Subcutaneous adipose tissue (tissue), 4 donors: Measurements from ENCODE around the gene ACP3. TPM values are rescaled to one million over a fixed set of nuclear protein-coding genes. Genes with fewer than 3 reads are reported as not detected.

Source experiments
- total RNA-seq, 4 donors: library from RNA; depleted of rRNA; stranded (reverse); fragments of >200 nt; gene quantifications; one replicate each; pipeline ENCODE4 v1.1.0, GENCODE V29; 2016
- TF ChIP-seq, protein P1 (sequence below): fragments of 450-650 bp; IDR thresholded peaks from one replicate; pipeline ENCODE4 v1.5.1; 2016; ENCODE audit warnings: low read depth, mild to moderate bottlenecking, control low read depth, antibody characterized with exemption, moderate library complexity

Gene ACP3
- total RNA-seq, 4 donors from 2014 or later: 1.1 to 3.5 (median 2.5) TPM; not detected in 1

DNA sequence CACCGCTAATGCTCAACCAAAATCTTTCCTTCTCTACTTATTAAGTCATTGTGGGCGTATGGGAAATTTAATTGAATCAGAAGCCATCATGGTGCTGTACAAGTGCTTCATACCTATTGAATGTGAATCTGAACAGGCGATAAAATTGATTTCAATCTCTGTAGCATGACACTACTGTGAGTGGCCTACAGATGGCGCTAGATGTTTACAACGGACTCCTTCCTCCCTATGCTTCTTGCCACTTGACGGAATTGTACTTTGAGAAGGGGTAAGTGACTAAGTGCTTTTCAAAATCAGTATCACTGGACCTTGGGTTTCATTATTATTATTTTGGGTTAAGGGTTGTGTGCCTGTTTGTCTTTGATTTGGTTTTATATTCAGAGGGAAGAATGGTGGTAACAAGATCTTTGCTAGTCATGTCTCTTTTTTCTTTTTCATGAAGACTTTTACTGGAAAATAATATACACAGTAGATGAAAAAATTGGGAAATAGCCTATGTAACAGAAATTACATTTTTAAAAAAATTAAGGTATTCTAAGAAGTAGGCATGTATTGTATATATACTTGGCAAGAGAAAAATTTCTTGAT lies 35.4 kb downstream of the ACP3 start:
- TF ChIP-seq, protein P1, sequence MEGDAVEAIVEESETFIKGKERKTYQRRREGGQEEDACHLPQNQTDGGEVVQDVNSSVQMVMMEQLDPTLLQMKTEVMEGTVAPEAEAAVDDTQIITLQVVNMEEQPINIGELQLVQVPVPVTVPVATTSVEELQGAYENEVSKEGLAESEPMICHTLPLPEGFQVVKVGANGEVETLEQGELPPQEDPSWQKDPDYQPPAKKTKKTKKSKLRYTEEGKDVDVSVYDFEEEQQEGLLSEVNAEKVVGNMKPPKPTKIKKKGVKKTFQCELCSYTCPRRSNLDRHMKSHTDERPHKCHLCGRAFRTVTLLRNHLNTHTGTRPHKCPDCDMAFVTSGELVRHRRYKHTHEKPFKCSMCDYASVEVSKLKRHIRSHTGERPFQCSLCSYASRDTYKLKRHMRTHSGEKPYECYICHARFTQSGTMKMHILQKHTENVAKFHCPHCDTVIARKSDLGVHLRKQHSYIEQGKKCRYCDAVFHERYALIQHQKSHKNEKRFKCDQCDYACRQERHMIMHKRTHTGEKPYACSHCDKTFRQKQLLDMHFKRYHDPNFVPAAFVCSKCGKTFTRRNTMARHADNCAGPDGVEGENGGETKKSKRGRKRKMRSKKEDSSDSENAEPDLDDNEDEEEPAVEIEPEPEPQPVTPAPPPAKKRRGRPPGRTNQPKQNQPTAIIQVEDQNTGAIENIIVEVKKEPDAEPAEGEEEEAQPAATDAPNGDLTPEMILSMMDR: no peak

DNA sequence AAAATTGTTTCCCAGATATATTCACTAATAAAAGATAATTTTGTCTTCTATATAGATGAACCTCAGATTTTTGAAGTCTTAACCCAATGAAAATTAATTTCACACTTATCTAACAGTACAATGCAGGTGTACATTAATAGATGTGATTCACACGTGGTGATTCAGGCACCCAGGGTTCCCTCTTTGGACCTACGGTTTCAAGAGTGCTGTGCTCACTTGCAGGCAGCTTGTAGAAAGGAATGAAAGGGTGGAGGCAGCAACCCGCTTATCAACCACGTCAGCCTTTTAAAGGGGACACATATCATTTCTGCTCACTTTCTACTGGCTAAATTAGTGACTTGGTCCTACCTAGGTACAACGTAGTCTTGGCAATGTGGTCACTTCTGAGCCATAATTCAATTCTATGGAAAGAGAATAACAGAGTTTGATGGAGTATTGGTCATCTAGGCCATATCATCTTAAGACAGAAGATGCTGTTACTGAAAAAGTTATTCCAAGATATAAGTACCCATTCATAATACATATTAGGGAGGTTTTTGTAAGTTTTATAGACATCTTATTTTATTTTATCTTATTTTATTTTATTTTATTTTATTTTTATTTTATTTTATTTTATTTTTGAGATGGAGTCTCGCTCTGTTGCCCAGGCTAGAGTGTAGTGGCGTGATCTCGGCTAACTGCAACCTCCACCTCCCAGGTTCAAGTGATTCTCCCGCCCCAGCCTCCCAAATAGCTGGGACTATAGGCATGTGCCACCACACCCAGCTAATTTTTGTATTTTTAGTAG lies 37.9 kb downstream of the ACP3 start:
- TF ChIP-seq, protein P1: no peak

DNA sequence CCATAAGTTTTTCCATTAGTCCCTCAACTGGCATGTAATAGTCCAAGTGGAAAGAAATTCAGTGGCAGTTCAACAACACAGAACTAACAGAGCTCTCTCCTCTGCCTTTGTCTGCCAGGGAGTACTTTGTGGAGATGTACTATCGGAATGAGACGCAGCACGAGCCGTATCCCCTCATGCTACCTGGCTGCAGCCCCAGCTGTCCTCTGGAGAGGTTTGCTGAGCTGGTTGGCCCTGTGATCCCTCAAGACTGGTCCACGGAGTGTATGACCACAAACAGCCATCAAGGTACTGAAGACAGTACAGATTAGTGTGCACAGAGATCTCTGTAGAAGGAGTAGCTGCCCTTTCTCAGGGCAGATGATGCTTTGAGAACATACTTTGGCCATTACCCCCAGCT lies 39.4 kb downstream of the ACP3 start:
- TF ChIP-seq, protein P1: no peak

DNA sequence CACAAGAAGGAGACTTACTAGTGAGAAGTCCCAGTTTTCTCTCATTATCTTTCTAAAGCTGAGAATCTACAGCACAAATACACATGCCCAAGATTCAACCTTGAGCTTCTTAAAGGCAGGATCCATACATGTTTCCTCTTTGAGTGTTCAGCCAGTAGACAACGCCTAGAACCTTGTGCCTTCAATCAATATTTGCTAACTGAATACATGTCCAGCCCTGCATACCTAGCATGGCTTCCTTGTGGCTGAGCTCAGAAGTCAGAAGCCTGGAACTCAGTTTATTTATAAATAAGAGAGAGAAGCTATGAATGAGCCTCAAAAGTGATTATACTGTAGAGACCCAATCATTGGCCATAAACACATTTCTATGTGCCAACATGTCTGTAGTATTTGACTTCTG lies 43.5 kb downstream of the ACP3 start:
- TF ChIP-seq, protein P1: no peak

DNA sequence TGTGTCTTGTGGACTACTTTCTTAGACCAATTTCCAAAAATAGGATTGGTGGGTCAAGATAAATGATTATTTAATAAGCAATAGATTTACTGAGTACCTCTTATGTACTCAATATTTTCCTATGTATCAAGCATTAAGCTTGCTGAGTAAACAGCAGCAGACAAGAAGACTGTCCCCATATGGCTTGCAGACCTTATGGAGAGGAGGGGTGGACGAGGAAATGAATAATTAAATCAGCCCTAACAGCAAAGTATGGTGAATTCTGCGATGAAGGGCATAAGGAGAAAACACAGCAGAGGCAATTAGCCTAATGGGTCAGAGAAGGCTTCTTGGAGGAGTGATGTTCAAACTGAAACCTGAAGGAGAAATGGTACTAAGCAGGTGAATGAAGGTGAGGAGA lies 45.1 kb downstream of the ACP3 start:
- TF ChIP-seq, protein P1: no peak

DNA sequence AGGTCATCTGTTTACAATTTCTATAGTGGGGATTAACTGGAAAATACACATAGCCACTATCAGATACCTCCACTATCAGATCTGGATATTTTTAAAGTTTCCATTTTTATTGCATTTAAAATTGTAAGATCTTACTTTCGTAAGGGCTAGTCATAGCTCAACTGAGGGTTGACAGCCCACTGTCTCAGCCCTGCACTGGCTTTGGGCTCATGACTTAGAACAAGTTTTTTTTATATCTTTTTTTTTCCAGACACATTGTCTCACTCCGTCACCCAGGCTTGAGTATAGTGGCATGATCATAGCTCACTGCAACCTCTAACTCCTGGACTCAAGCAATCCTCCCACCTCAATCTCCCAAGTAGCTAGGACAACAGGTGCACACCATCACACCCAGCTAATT lies 51.3 kb downstream of the ACP3 start:
- TF ChIP-seq, protein P1: no peak

DNA sequence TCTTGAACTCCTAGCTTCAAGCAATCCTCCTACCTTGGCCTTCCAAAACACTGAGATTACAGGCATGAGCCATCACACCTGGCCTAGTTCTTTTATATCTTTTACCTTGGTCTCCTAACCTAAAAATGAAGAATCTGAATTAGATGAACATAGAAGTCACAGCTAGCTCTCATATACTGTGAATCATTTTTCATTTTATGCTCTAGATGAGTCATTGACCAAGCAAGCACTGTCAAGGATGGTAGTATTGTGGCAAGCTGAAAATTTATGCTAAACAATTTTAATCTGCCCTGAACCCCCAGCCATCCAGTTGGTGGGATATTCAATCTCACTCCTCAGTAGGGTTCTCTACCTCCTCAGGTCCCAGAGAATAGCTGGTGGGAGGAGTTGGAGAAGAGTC lies 51.8 kb downstream of the ACP3 start:
- TF ChIP-seq, protein P1: no peak
